Naive thymus-derived CD8-positive, alpha-beta T cell (primary cell): ENCODE data around the gene MEDAG. TPM values are rescaled to one million over a fixed set of nuclear protein-coding genes. Genes with fewer than 3 reads are reported as not detected.

Source experiments
- ATAC-seq, 2 donors: fragments of 150-1000 bp; cut with Tn5 transposase in 1 of 2; sonication (Bioruptor Pico), chemical (Tn5 transposase) in 1 of 2; 1 replicate in 1 of 2; 2 replicates in 1 of 2; pipeline ENCODE4 v1.10.0; 2021; ENCODE audit warnings: mild to moderate bottlenecking in 2 of 2, moderate library complexity in 2 of 2
- POLR2A ChIA-PET: fragments of 350-600 bp; sonication (Branson Sonifier 250); formaldehyde crosslinking; loops from one replicate; lab custom pipeline; 2021; ENCODE audit warnings: antibody characterized with exemption; lab: Charles Lee
- DNase-seq, 10 donors: peaks; one replicate each; pipeline versions ENCODE4 v3.0.0 to v3.0.0-alpha.2; 2020 to 2022
- H3K27ac Mint-ChIP-seq, 10 donors: one replicate each; pipeline ENCODE4 v1.8.0; 2020 to 2022; ENCODE audit warnings: mild to moderate bottlenecking in 10 of 10, mixed read lengths in 10 of 10, moderate library complexity in 4 of 10, inconsistent platforms in 1 of 10
- H3K27me3 Mint-ChIP-seq, 5 donors: one replicate each; pipeline ENCODE4 v1.8.0; 2021 to 2022; ENCODE audit warnings: mixed read lengths in 5 of 5
- H3K36me3 Mint-ChIP-seq, 3 donors: one replicate each; pipeline ENCODE4 v1.8.0; 2020 to 2022; ENCODE audit warnings: mixed read lengths in 3 of 3, mild to moderate bottlenecking in 2 of 3, inconsistent platforms in 1 of 3
- H3K4me1 Mint-ChIP-seq, 4 donors: one replicate each; pipeline ENCODE4 v1.8.0; 2021 to 2022; ENCODE audit warnings: mixed read lengths in 4 of 4
- H3K4me3 Mint-ChIP-seq, 10 donors: one replicate each; pipeline ENCODE4 v1.8.0; 2020 to 2022; ENCODE audit warnings: mild to moderate bottlenecking in 10 of 10, mixed read lengths in 10 of 10, moderate library complexity in 6 of 10, inconsistent platforms in 1 of 10
- H3K9me3 Mint-ChIP-seq, 9 donors: one replicate each; pipeline ENCODE4 v1.8.0; 2020 to 2022; ENCODE audit warnings: mixed read lengths in 9 of 9, mild to moderate bottlenecking in 3 of 9, inconsistent platforms in 1 of 9, moderate library complexity in 1 of 9
- polyA plus RNA-seq, 3 donors: library from polyadenylated mRNA; unstranded; fragments of 300-500 nt; fragmentation: Illumina TruSeq; gene quantifications; one replicate each; pipeline ENCODE4 v1.2.3, GENCODE V29; 2021
- total RNA-seq, 8 experiments: library from RNA in 2 of 8; stranded (reverse) in 2 of 8; gene quantifications; one replicate each; pipeline ENCODE4 v1.2.3 and lab custom pipeline; 2021 to 2026

The MEDAG gene
- total and polyA plus RNA-seq, 5 experiments from 2014 or later, result not detected

DNA sequence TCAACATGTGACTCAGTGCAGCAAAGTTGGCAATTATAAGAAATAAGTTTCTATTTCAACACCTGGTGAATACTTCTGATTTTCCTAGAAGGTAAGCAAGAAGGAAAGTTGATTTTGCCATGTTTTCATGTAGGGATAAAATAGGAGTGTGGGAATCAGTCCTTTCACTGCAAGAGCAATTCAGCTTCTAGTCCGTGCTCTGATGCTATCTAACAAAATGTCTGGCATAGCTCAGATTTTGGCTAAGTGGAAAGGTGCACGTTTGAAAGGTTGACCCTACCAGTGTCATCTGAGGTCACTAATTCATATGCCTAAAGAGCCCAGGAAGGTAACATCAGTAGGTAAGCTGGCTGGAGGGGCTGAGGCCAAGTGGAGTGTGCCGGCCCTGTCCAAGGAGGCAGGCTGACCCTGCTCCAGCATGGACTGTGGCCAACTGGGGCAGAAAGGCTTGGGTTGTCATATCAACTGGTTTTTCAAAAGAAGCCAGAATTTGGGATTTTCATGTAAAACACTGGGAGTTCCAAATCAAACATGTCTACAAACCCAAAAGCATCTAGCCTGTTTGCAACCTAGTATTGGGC, 38.9 kb upstream of the MEDAG start:
- Mint-ChIP-seq H3K27ac (no peak overlapping the region), H3K4me3 (no peak overlapping the region), H3K4me1 (peaks cover 4 to 6% (median 5%) of the 10 kb centered on the region in 4 donors), H3K27me3 (peaks cover 0 to 21% (median 15%) of the 10 kb centered on the region in 5 donors), H3K9me3 (no peaks in the 10 kb centered on the region), H3K36me3 (no peaks in the 10 kb centered on the region)
- no peak for ATAC-seq
- POLR2A ChIA-PET, result no interaction called here
- DNase-seq, result no peak

GRCh38 chr13:30868799-30869470, 37.1 kb upstream of the MEDAG start:
- Mint-ChIP-seq H3K27ac (no peak overlapping the region), H3K4me3 (no peak overlapping the region), H3K9me3 (no peaks in the 10 kb centered on the region), H3K36me3 (no peaks in the 10 kb centered on the region), H3K4me1 (peaks cover 4 to 6% (median 5%) of the 10 kb centered on the region in 4 donors), H3K27me3 (peaks cover 0 to 21% (median 15%) of the 10 kb centered on the region in 5 donors)
- ATAC-seq, result no peak
- POLR2A ChIA-PET, result no interaction called here
- DNase-seq, result no peak

- H3K27me3 Mint-ChIP-seq, result peaks cover 0 to 21% (median 15%) of the 10 kb centered on the region in 5 donors
- POLR2A ChIA-PET, result no interaction called here
- H3K9me3 Mint-ChIP-seq, result no peaks in the 10 kb centered on the region
- ATAC-seq (no peak), DNase-seq (no peak)
- no peaks in the 10 kb centered on the region for H3K36me3 Mint-ChIP-seq
- H3K27ac Mint-ChIP-seq, result no peak overlapping the region
- H3K4me1 Mint-ChIP-seq, result peaks cover 4 to 6% (median 5%) of the 10 kb centered on the region in 4 donors
- H3K4me3 Mint-ChIP-seq, result no peak overlapping the region
Observed at GRCh38 chr13:30869491-30869890, 36.6 kb upstream of the MEDAG start.

DNA sequence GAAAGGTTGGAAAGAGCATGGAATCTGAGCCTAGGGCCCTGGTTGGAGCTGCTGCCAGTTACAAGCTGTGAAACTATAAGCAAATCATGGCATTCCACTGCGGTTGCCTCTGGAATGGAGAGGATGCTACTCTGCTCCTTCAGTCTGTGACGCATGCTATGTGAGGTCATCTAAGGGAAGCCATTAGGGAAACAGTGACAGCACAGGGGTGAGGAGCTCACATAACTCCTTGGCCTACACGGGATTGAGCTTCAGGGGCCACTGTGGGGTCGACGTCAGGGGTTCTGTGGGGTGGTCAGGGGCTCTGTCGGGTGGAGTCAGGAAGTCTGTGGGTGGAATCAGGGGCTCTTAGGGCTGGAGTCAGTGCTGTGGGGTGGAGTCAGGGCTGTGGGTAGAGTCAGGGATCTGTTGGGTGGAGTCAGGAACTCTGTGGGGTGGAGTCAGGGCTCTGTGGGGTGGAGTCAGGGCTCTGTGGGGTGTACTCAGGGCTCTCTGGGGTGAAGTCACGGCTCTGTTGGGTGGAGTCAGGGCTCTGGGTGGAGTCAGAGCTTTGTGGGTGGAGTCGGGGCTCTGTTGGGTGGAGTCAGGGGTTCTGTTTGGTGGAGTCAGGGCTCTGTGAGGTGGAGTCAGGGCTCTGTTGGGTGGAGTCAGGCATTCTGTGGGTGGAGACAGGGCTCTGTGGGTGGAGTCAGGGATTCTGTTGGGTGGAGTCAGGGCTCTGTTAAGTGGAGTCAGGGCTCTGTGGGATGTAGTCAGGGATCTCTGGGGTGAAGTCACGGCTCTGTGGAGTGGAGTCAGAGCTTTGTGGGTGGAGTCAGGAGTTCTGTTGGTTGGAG, 35.8 kb upstream of the MEDAG start:
- H3K4me3 Mint-ChIP-seq, result no peak overlapping the region
- H3K9me3 Mint-ChIP-seq, result no peaks in the 10 kb centered on the region
- no peaks in the 10 kb centered on the region for H3K36me3 Mint-ChIP-seq
- H3K27me3 Mint-ChIP-seq, result peaks cover 0 to 20% (median 18%) of the 10 kb centered on the region in 5 donors
- H3K27ac Mint-ChIP-seq, result peak overlapping the region in 1 of 10 donors; percentile 13
- no peak for ATAC-seq
- POLR2A ChIA-PET, result no interaction called here
- H3K4me1 Mint-ChIP-seq, result peaks cover 3 to 5% (median 4%) of the 10 kb centered on the region in 4 donors
- DNase-seq, result no peak

GRCh38 chr13:30870916-30871587, 35.0 kb upstream of the MEDAG start:
- Mint-ChIP-seq H3K27me3 (peaks cover 0 to 22% (median 15%) of the 10 kb centered on the region in 5 donors), H3K9me3 (no peaks in the 10 kb centered on the region), H3K36me3 (no peaks in the 10 kb centered on the region), H3K4me3 (no peak overlapping the region), H3K27ac (peak overlapping the region in 1 of 10 donors; percentile 67), H3K4me1 (peaks cover 0 to 2% (median 0%) of the 10 kb centered on the region in 4 donors)
- no peak for ATAC-seq
- POLR2A ChIA-PET, result no interaction called here
- no peak for DNase-seq

GRCh38 chr13:30871588-30872275, 34.3 kb upstream of the MEDAG start:
- ATAC-seq (no peak), DNase-seq (no peak)
- H3K4me1 Mint-ChIP-seq, result peaks cover 0 to 2% (median 0%) of the 10 kb centered on the region in 4 donors
- H3K27me3 Mint-ChIP-seq, result peaks cover 0 to 24% (median 15%) of the 10 kb centered on the region in 5 donors
- H3K9me3 Mint-ChIP-seq, result no peaks in the 10 kb centered on the region
- H3K36me3 Mint-ChIP-seq, result no peaks in the 10 kb centered on the region
- POLR2A ChIA-PET, result no interaction called here
- H3K27ac Mint-ChIP-seq, result no peak overlapping the region
- no peak overlapping the region for H3K4me3 Mint-ChIP-seq

GRCh38 chr13:30872276-30872594, 33.8 kb upstream of the MEDAG start:
- ATAC-seq (no peak), DNase-seq (no peak)
- POLR2A ChIA-PET, result no interaction called here
- Mint-ChIP-seq H3K27me3 (peaks cover 0 to 24% (median 15%) of the 10 kb centered on the region in 5 donors), H3K27ac (no peak overlapping the region), H3K36me3 (no peaks in the 10 kb centered on the region), H3K4me1 (peaks cover 0 to 2% (median 0%) of the 10 kb centered on the region in 4 donors), H3K9me3 (no peaks in the 10 kb centered on the region), H3K4me3 (no peak overlapping the region)

- H3K27ac Mint-ChIP-seq, result no peak overlapping the region
- H3K9me3 Mint-ChIP-seq, result no peaks in the 10 kb centered on the region
- POLR2A ChIA-PET, result no interaction called here
- no peak for ATAC-seq
- H3K4me3 Mint-ChIP-seq, result no peak overlapping the region
- no peak for DNase-seq
- H3K36me3 Mint-ChIP-seq, result no peaks in the 10 kb centered on the region
- H3K4me1 Mint-ChIP-seq, result peaks cover 0 to 2% (median 0%) of the 10 kb centered on the region in 4 donors
- peaks cover 0 to 24% (median 15%) of the 10 kb centered on the region in 5 donors for H3K27me3 Mint-ChIP-seq
Observed at GRCh38 chr13:30872685-30873461, 33.2 kb upstream of the MEDAG start.

- H3K4me1 Mint-ChIP-seq, result peaks cover 0 to 2% (median 0%) of the 10 kb centered on the region in 4 donors
- peaks cover 0 to 24% (median 15%) of the 10 kb centered on the region in 5 donors for H3K27me3 Mint-ChIP-seq
- DNase-seq, result no peak
- no peaks in the 10 kb centered on the region for H3K36me3 Mint-ChIP-seq
- no peak overlapping the region for H3K4me3 Mint-ChIP-seq
- no peaks in the 10 kb centered on the region for H3K9me3 Mint-ChIP-seq
- POLR2A ChIA-PET, result no interaction called here
- no peak overlapping the region for H3K27ac Mint-ChIP-seq
- no peak for ATAC-seq
Observed at GRCh38 chr13:30873499-30873898, 32.6 kb upstream of the MEDAG start.

- ATAC-seq, result no peak
- no peak overlapping the region for H3K4me3 Mint-ChIP-seq
- H3K27ac Mint-ChIP-seq, result no peak overlapping the region
- no peaks in the 10 kb centered on the region for H3K36me3 Mint-ChIP-seq
- peaks cover 0 to 2% (median 0%) of the 10 kb centered on the region in 4 donors for H3K4me1 Mint-ChIP-seq
- H3K9me3 Mint-ChIP-seq, result no peaks in the 10 kb centered on the region
- no peak for DNase-seq
- POLR2A ChIA-PET, result no interaction called here
- peaks cover 0 to 24% (median 15%) of the 10 kb centered on the region in 5 donors for H3K27me3 Mint-ChIP-seq
Observed at GRCh38 chr13:30874111-30874510, 32.0 kb upstream of the MEDAG start.

GRCh38 chr13:30874561-30874960, 31.5 kb upstream of the MEDAG start:
- DNase-seq, result no peak
- Mint-ChIP-seq H3K4me3 (no peak overlapping the region), H3K9me3 (no peaks in the 10 kb centered on the region), H3K27ac (no peak overlapping the region), H3K36me3 (no peaks in the 10 kb centered on the region), H3K4me1 (peaks cover 0 to 2% (median 0%) of the 10 kb centered on the region in 4 donors), H3K27me3 (peaks cover 0 to 24% (median 11%) of the 10 kb centered on the region in 5 donors)
- POLR2A ChIA-PET, result no interaction called here
- no peak for ATAC-seq
